NCI-H82 treated with DMSO at 0.1 percent for 48 hours (cell line): ENCODE data around the gene RNFT2.

ENCODE experiments used
- DNase-seq: peaks from one replicate; lab custom pipeline; 2025; ENCODE audit not compliant: unreplicated experiment; lab: John Stamatoyannopoulos, UW

RNFT2 gene

GRCh38 chr12:116870306-116870705, 132.2 kb downstream of the RNFT2 start:
- DNase-seq = no peak

GRCh38 chr12:116874324-116874995, 136.3 kb downstream of the RNFT2 start:
- DNase-seq = no peak

- no peak for DNase-seq
Measured at GRCh38 chr12:116876151-116876869, 138.2 kb downstream of the RNFT2 start.

- no peak for DNase-seq
Measured at GRCh38 chr12:116878567-116879508, 140.7 kb downstream of the RNFT2 start.

- no peak for DNase-seq
Measured at GRCh38 chr12:116879509-116880212, 141.5 kb downstream of the RNFT2 start.

- DNase-seq = no peak
Measured at GRCh38 chr12:116880213-116880816, 142.2 kb downstream of the RNFT2 start.

- DNase-seq = no peak
Measured at GRCh38 chr12:116880817-116881324, 142.8 kb downstream of the RNFT2 start.

- DNase-seq = no peak
Measured at GRCh38 chr12:116881325-116881876, 143.3 kb downstream of the RNFT2 start, which contains the start of gene HRK. TSS of gene HRK (minus strand) at chr12:116881441. CDS start at chr12:116881307, 134 bp downstream.

- DNase-seq = no peak
Measured at GRCh38 chr12:116881877-116882507, 143.9 kb downstream of the RNFT2 start.

GRCh38 chr12:116882742-116883141, 144.6 kb downstream of the RNFT2 start:
- no peak for DNase-seq

- no peak for DNase-seq
Measured at GRCh38 chr12:116884871-116885270, 146.8 kb downstream of the RNFT2 start.

GRCh38 chr12:116885491-116885890, 147.4 kb downstream of the RNFT2 start:
- DNase-seq = no peak

GRCh38 chr12:116887244-116887643, 149.1 kb downstream of the RNFT2 start:
- no peak for DNase-seq

- DNase-seq = no peak
Measured at GRCh38 chr12:116887897-116888296, 149.8 kb downstream of the RNFT2 start.

- no peak for DNase-seq
Measured at GRCh38 chr12:116890330-116890729, 152.2 kb downstream of the RNFT2 start.

GRCh38 chr12:116891019-116891418, 152.9 kb downstream of the RNFT2 start:
- no peak for DNase-seq

GRCh38 chr12:116892349-116893140, 154.4 kb downstream of the RNFT2 start:
- no peak for DNase-seq

- no peak for DNase-seq
Measured at GRCh38 chr12:116894913-116895312, 156.8 kb downstream of the RNFT2 start.
